Measurements from ENCODE around the gene CDH4. TPM values are rescaled to one million over a fixed set of nuclear protein-coding genes. Genes with fewer than 3 reads are reported as not detected.

The CDH4 gene
- total RNA-seq, 6 donors from 2014 or later: 0.20 to 1.0 (median 0.40) TPM; not detected in 1

DNA sequence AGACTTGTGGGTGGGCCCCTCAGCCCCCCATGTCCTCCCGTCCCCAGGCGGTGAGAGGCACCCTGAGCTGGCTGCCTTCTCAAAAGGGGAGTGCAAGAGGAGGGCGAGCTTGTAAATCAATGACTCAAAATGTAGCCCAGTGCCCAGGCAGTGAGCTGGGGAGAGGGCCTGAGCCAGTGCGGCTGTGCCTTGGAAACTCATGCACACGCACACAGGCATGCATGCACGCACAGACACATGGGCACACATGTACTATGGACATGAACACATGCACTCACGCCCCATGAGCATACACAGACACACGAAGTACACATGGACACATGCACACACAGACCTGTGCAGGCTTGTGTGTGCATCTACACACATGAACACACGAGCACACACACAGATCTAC, 680.1 kb downstream of the CDH4 start:
- peak in 1 of 2 donors; percentile 25 for DNase-seq
- WGBS, 2 donors: 79 to 83% methylated on average over 9 of the region's 9 CpGs
- ATAC-seq (ENCODE audit: low FRiP score in 2 of 2): no peak
- H3K36me3 ChIP-seq: no peaks in the 10 kb centered on the region
- TF ChIP-seq POLR2A (IDR thresholded peaks at IDR 0.05) (no peak), POLR2AphosphoS5 (IDR thresholded peaks at IDR 0.05) (no peak), CTCF (IDR thresholded peaks at IDR 0.05) (no peak), EP300 (IDR thresholded peaks at IDR 0.05) (no peak)
- no peaks in the 10 kb centered on the region for H3K9me3 ChIP-seq
- no peak overlapping the region for H3K4me3 ChIP-seq
- H3K4me1 ChIP-seq: no peaks in the 10 kb centered on the region
- no peaks in the 10 kb centered on the region for H3K27me3 ChIP-seq
- no peak overlapping the region for H3K27ac ChIP-seq

- DNase-seq: peak in 1 of 2 donors; percentile 69
- 86 to 91% methylated on average over 24 to 35 of the region's 38 CpGs for WGBS, 2 donors
Measured at GRCh38 chr20:61932711-61933480, 680.8 kb downstream of the CDH4 start.

GRCh38 chr20:61933481-61933950, 681.5 kb downstream of the CDH4 start:
- WGBS, 2 donors: 55 to 60% methylated on average over 4 to 17 of the region's 17 CpGs
- H3K4me1 ChIP-seq: no peaks in the 10 kb centered on the region
- DNase-seq (peak in 1 of 2 donors; percentile 46), ATAC-seq (ENCODE audit: low FRiP score in 2 of 2) (no peak)
- no peak overlapping the region for H3K4me3 ChIP-seq
- no peak for TF ChIP-seq POLR2A (IDR thresholded peaks at IDR 0.05)
- TF ChIP-seq POLR2AphosphoS5 (IDR thresholded peaks at IDR 0.05): no peak
- no peak for TF ChIP-seq EP300 (IDR thresholded peaks at IDR 0.05)
- no peak for TF ChIP-seq CTCF (IDR thresholded peaks at IDR 0.05)
- H3K27me3 ChIP-seq: no peaks in the 10 kb centered on the region
- H3K9me3 ChIP-seq: no peaks in the 10 kb centered on the region
- no peaks in the 10 kb centered on the region for H3K36me3 ChIP-seq
- no peak overlapping the region for H3K27ac ChIP-seq

More at GRCh38 chr20:61932711-61933480, 680.8 kb downstream of the CDH4 start:
- Histone ChIP-seq H3K36me3 (no peaks in the 10 kb centered on the region), H3K9me3 (no peaks in the 10 kb centered on the region), H3K4me1 (no peaks in the 10 kb centered on the region), H3K27ac (no peak overlapping the region), H3K27me3 (no peaks in the 10 kb centered on the region), H3K4me3 (no peak overlapping the region)
- TF ChIP-seq POLR2A (IDR thresholded peaks at IDR 0.05) (no peak), CTCF (IDR thresholded peaks at IDR 0.05) (no peak), EP300 (IDR thresholded peaks at IDR 0.05) (no peak), POLR2AphosphoS5 (IDR thresholded peaks at IDR 0.05) (no peak)
- no peak for ATAC-seq (ENCODE audit: low FRiP score in 2 of 2)

DNA sequence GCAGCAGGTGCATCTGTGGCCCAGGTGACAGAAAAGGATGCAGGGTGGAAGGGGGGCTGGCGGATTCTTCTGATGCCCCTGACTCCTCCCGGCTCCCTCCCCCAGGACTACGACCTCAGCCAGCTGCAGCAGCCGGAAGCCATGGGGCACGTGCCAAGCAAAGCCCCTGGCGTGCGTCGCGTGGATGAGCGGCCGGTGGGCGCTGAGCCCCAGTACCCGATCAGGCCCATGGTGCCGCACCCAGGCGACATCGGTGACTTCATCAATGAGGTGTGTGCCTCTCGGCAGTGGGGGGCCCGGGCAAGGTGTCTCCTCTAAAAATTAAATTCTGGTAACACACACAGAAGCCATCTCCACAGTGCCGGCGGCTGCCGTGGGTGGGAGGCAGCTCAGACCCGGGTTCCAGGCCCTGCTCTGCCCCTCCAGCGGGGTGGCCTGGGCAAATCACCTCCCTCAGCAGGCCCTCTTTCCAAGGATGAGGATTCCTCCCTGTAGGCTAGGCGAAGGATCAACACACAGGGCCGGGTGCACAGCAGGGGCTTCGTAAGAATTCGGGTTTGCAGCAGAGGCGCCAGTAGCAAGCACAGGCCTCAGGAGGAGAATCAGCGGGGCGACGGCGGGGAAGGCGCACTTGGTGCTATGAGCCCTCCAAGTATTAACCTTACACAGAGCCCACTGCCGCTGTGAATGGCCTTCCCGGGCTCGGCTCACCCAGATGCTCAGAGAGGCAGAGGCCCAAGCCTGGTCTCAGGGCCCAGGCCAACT, 682.1 kb downstream of the CDH4 start:
- no peaks in the 10 kb centered on the region for H3K4me1 ChIP-seq
- H3K27ac ChIP-seq: no peak overlapping the region
- H3K27me3 ChIP-seq: no peaks in the 10 kb centered on the region
- H3K9me3 ChIP-seq: no peaks in the 10 kb centered on the region
- no peak for ATAC-seq (ENCODE audit: low FRiP score in 2 of 2)
- TF ChIP-seq EP300 (IDR thresholded peaks at IDR 0.05) (no peak), POLR2AphosphoS5 (IDR thresholded peaks at IDR 0.05) (no peak), CTCF (IDR thresholded peaks at IDR 0.05) (no peak), POLR2A (IDR thresholded peaks at IDR 0.05) (no peak)
- peak in 1 of 2 donors; percentile 77 for DNase-seq
- WGBS, 2 donors: 79 to 92% methylated on average over 7 to 23 of the region's 36 CpGs
- H3K4me3 ChIP-seq: no peak overlapping the region
- no peaks in the 10 kb centered on the region for H3K36me3 ChIP-seq

All from upper lobe of left lung (tissue), 6 donors.